HCEC 1CT (cell line): ENCODE results near the gene BIN1.

Source experiments
- DNase-seq: peaks from one replicate; pipeline ENCODE4 v3.0.0-alpha.2; 2017

BIN1 gene

DNA sequence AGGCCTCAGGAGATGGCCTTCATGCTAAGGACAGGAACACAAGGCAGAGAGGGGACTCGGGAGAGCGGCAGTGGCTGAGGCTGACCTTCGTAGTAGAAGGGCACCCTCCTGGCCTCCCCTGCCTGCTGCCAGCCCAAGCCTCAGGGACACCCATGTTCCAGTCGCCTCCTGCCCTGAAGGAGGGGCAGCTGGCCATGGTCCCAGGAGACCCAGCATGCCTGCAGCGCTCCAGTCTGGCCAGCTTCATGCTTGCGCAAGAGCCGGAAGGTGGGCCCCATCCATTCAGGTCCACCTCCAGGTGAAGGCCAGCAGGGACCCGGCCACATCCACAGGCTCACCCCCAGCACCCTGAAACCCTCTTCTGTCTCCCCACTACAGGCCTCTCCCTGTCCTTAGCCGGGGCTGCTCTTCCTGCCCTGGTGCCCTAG, 35.0 kb downstream of the BIN1 start:
- DNase-seq, result no peak

DNA sequence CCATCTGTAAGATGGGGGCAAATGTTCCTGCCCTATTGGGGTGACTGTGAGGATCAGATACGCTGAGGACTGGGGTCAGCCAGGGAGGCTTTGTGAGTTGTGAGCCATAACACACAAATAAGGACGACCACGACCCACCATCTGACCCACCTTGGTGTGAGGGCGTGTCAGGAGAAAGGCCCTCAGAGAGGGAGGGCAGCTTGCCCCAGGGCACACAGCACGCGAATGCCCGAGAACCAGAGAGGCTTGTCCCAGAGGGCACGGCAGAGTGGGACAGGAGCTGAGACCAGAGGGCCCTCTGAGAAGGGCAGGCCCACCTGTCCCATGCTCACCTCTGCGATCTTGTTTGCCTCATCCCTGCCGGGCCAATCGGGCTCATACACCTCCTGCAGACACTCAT, 36.7 kb downstream of the BIN1 start:
- no peak for DNase-seq

DNA sequence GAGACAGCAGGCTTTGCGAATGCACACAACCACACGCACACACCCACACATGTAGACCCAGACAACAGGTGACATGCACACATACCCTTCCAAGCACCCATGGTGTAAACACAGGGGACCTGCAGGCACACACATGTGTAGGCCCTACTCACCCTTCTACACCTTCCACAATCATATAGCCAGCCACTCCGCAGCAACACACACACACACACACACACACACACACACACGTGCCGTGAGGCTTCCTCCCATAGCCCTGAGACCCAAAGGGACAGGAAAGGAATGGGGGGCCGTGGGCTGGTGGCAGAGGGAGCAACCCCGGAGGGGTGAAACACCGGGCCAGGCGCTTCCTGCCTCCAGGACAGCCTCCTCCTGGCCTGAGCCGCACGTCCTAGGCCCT, 37.4 kb downstream of the BIN1 start:
- no peak for DNase-seq

DNA sequence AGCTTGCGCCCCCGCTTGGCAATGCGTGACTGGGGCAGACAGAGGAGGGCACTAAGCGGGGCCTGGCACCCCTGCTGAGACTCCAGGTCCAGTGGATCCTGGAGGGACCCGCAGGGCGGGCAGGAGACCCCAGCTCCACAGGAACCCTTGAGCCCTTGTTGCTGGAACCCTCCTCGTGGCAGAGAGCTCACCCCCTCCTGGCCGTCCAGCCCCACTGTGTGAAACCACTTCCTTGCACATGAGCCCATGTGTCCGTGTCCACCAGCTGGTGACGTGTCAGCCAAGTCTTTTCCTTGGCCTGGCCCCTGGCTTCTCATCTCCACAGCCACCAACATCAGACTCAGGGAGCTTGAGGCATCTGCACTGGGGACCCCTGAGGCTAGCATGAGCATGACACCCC, 38.0 kb downstream of the BIN1 start:
- DNase-seq, result no peak

DNA sequence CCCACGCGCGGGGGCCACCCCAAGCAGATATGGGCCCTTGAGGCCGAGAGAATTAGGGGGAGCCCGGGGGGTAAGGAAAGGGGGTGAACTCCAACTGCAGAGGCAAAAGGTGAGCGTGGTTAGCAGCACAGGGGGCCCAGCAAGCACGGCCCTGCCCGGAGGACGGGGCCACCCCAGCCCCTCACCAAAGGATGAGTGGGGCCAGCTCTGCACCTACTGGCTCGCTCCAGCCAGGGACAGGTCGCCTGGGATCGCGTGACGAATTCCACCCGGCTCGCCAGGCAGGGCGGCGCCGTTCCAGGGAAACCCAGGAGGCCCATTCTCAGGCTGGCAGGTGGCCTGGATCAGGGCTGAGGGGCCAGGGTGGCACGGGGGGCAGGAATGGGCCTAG, 38.6 kb downstream of the BIN1 start:
- DNase-seq, result no peak

DNA sequence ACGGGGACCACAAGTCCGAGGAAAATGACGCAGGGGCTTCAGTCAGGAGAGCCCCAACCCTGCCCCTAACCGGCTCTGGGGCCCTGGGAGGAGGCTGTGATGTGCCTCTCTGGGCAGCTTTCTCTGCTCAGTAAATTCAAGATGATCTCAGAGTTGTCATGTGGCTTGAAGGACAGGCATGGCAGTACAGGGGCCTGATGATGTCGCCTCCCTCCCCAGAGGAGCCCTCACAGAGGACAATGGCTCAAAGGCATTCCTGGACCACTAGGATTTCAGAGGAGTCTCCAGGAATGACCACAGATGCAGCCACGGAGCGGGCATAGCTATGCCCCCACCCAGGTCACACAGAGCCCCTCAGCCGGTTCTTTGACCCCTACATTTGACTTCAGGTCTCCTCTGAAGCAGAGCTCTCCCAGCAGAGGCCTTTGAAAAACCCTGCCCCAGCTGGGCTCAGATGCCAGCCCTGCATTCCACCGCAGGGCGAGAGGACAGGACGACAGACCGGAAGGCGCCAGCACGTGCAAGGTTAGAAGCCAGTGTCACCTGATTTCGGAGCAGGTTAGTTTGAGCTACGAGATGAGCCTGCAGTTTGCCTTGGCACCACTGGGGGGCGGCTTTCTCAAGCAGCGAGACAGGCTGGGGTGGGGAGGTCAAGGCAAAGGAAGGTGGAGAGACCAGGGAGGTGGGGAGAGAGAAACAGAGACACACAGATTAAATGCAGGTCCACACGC, 39.2 kb downstream of the BIN1 start:
- peak; percentile 27 for DNase-seq

DNA sequence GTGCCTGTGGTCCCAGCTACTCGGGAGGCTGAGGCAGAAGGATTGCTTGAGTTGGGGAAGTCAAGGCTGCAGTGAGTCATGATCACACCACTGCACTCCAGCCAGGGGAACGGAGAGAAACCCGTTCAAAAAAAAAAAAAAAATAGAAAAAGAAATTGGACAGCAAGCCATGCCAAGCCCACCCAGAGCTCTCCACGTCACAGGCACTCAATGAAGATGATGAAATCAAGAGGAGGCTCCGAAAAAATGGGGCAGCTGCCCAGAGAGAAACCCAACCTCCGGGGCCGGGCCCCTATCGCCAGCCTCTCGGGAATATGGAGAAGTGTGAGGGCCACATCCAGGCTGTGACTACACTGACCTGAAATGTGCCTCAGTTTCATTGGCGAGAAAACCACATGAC, 40.0 kb downstream of the BIN1 start:
- DNase-seq, result peak; percentile 18

DNA sequence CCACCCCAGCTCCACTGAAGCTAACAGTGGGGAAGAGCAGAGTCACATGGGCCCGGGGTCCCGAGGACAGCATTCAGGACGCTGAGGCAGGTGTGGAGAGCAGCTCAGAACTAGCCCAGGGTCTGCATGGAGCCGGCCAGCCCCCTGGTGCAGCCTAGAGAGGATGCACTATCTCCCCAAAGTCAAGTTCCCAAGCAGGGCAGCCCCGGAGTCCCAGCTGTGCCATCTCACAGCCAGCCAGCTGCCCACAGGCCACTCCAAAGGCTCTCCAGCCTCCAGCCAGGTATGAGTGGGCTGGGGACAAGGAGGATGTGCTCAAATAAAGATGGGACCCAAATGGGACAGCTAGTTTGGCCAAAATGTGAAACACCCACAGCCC, 41.0 kb downstream of the BIN1 start:
- no peak for DNase-seq

DNA sequence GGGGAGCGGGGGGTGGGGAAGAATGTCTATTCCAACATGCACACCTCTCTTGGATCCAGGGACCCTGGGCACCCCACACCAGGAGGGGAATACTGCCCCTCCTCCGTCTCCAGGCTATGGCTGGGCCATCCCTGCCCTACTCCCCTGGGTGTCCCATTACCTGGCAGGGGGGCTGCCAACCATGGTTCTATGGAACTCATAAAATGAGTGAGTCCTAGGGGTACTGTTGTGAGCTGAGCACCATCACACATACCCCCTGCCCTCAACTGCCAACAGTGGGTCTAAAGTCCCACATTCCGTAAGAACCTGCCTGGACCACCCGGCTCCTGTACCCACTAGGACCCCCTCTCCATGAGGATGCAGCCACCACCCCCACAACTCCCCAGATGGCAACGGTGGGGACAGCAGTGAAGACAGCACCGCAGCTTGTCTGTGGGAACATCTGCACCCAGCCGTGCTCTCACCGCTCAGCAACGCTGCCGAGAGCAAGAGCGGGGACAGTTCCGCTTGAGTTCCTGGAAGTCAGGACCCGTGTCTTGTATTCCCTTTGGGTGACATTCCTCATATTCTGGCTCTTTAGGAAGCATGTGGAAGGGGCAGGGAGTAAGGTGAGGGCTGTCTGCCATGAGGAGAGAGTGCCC, 41.5 kb downstream of the BIN1 start:
- no peak for DNase-seq

DNA sequence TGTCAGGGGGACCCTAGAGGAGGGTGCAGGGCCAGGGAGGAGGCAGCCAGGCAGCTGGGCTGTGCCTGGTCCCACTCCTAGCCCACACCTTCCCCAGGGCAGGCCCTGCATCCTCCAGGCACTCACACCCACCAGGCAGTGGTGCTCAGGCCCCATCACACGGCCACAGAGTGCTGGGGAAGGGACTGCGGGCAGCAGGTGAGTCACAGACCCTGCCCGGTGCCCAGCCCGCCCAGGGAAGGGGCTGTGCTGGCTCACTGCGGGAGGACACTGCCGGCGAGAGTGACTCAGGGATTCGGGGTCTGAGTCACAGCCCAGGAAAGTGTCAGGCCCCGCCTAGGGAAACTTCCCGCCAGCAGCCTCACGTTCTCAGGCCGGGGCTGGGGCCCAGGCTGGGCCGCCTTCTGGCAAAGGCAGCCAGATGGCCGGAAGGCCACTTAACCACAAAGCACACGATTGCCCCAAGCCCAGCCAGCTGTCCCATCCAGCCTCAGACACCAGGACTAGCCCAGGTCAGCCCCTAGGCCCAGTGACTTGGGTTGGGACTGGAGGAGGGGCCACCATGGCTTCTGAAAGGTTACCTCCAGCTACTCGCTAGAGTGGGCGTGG, 42.2 kb downstream of the BIN1 start:
- DNase-seq, result peak; percentile 94

DNA sequence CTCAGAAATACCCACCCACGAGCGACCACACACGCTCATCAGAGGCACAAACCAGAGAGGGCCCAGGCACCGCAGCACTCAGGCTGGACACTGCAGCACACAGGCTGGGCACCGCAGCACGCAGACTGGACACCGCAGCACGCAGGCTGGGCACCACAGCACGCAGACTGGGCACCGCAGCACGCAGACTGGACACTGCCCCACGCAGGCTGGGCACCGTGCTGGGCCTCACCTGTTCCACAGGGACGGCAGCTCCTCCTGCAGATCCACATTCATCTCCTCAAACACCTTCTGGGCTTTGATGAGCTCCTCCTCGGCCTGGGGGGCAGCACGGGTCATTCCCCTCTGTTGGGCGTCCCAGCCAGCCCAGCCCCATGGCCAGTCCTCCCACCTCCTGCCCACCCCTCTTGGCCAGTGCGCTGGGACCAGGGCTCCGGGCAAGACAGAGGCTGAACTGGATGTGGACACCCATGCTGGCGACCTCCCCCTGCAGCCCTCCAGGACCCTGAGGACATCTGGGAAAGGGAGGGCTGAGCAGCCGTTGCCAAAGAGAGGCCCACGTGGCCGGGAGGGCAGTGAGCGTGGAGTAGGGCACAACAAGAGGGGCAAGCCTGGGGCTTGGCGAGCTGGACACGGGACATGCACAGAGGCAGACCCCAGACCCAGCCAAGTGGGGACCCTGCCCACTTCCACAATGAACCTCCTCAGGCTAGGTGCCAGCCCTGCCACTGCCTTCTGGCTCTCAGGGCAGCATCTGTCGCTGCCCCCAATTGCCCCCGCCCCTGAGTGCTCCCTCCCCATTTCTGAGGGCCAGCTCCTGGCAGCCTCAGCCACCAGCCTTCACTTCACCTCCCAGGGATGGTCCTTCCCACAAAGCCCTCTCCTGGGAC, 43.0 kb downstream of the BIN1 start:
- no peak for DNase-seq

DNA sequence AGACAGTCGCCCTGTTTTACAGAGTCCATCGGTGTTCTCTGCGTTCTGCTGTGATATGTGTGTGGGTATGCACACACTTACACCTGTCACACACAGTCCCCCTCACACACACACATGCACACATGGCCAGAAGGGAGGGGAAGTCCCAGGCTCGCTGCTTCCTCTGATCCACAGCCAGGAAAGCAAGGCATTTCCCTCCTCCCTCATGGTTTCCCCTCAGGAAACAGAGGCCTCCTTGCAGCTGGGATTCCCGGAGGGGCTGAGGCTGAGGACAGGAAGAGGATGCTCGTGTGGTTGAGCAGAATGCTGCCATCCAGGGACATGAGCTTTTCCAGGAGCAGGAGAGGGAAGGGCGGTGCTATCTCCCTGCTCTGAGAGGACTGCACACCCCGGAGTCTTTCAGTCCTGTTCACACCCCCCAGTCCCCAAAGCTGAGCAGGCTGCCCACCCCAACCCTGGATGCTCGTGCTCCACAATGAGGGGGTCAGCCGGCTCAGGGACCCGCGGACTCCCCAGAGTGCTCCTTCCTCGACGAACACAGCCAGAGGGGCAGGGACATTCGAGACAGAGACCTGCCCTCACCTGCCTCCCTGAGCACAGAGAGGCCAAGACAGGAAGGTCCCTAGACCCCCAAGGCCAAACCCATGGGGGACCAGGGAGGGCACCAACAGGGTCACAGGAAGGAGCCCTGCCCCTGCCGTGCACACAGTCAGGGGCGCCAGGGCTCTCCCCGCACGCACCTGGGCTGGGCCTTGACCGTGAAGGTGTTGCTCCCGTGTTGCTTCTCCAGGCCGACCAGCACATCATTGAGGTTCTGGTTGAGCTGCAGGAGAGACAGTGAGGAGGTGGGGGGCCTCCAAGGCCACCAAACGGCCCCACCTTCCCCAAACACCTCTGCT, 45.3 kb downstream of the BIN1 start:
- no peak for DNase-seq

DNA sequence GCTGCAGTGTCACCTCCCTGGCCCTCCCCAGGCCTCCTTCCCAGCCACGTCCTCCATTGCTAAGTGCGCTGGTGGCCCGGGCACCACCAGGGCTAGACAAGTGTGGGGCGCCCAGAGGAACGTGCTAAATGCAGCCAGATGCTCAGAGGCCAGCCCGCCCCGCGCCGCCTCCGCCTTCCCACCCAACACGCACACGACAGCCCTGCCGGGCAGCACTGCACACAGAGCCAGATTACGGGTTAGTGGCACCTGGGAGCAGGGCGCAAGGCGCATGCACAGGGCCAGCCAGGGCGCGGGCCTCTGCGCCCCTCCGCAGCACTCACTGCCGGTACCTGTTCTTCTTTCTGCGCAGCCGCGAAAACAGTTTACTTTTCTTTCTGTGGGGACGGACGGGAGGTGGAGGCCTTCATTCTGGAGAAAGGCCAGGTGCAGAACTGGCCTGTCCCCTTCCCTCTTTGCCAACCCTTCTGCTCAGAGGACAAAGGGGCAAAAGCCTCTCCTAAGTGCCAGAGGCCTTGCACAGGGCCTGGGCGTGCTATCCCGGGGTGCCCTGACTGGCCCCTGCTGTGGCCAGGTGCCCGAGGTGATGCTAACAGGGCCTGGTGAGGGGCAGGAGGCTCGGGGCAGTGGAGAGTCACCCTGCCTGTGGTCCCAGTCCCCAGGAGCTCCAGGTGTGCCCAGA, 46.5 kb downstream of the BIN1 start:
- DNase-seq, result no peak

DNA sequence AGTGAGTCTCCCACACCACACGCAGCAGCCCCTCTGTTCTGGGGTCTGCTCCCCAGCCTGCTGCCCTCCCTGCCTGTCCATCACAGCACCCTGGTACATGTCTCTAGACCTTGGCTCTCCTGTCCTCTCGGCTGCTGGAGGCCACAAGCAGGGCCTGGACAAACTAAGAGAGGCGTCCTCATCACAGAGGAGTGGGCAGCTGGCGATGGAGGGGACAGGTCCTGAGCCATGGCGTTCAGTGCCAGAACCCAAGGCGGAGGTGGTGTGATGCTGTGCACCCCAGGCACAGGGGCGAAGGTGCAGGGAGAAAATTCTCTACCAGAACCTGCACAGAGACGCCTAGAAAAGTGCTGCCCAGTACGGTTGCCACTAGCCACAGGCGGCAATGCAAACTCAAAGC, 47.4 kb downstream of the BIN1 start:
- no peak for DNase-seq

DNA sequence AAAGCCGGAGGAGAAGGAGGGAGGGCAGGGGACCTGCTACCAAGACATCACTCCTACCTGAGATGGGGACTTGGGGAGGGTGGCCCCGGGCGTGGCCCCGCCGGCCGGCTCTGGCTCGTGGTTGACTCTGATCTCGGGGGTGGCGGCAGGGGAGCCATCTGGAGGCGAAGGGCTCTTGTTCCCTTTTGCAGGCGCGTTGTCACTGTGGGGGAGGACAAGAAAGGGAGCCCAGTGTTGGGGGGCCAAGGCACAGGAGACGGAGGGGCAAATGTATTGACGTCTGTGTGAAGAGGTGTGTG, 48.1 kb downstream of the BIN1 start:
- DNase-seq, result no peak

DNA sequence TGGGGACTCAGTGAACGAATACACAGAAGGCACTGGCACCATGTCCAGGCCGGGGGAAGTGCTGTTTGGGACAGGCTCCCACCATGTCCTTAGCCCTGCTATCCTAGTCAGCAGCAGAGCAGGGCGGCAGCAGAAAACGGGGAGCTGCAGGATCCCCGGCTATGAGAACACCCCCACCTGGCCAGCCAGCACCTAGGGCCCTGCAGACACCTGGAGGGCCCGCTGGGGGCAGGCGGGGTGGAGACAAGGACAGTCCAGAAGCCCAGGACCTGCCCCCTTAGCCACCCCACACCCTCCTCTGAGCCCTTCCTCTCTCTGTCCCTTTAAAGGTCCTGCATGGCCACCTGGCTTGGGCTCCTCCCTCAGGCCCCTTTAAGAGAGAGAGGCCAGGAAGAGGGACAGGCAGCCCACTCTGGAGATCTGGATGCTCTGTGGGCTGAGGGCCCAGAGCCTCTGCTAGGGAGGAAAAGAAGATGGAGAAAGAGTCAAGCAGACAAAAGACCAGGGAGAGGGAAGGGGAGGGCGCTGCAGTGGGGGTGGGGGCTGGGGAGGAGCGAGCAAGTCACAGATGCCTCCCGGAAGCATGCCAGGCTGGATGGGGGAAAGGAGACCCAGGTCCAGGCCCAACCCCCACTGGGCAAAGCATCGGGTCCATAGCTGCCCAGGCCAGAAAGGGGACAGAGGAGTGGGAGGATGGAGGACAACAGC, 48.6 kb downstream of the BIN1 start:
- no peak for DNase-seq

DNA sequence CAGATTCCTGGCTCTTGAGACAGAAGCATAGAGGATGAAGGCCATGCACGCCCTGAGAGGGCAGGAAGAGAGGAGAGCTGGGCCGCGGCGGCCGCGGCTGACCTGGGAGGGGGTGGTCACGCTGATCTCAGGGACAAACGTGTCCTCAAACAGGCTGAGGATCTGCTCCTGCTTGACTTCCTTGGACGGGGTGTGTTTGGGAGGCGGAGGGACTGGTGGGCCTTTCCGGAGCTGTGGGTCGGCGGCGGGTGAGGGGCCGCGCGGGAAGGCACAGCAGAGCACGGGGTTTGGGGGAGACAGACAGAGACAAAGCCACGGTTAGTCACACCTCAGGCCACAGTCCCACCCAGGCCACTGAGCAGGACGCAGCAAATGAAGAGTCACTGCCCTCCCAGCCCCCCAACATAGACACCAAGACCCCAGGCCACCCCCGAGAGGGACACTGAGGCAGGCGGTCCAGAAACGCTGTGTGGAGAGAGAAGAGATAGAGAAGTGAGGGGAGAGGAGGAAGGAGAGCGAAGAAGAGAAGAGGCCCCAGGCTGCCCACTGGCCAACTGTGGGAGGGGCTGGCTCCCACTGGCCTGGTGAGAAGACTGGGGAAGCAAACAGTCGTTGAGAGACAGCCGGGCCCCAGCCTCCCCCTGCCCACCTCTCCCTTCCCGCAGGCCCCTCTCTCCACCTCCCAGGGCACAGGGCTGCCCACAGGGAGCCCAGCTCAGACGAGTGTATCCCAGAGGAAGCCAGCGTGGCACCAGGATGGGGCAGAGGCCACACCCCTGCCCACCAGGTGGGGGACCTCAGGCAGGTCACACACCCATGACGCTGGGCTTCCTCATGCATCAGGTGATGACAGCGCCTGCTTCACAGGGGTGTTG, 49.3 kb downstream of the BIN1 start:
- DNase-seq, result no peak

DNA sequence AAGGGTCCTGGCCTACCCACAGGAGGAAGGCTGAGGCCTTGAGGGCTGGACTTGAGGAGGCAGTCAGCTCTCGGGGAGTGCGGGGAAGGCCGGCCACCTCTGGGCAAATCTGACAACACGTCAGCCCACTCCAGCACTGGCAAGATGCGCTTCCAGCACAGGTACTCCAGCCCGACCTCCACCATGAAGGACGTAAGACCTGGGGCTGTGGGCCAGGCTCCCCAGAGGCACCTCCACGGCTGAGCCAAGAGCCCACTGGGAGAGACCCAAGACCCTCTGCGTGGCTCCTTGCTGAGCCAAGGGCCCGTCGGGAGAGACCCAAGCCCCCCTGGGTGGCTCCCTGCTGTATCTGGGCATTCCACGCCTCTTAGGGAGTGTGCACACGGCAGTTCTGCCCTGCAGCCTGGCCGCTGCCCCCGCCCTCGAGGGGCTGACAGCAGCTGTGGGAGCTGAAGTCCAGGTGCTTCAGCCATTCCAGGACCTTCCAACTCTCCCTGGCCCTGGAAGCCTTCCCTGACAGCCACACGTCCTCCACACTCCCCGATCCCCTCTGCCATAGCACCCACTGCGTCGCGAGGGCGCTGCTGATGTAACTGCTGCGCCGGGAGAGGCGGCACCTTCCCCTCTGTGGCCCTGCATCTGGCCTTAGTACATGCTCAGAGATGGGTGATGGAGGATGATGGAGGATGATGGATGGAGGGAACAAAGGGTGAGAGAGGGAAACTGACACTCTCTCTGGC, 50.2 kb downstream of the BIN1 start:
- no peak for DNase-seq

DNA sequence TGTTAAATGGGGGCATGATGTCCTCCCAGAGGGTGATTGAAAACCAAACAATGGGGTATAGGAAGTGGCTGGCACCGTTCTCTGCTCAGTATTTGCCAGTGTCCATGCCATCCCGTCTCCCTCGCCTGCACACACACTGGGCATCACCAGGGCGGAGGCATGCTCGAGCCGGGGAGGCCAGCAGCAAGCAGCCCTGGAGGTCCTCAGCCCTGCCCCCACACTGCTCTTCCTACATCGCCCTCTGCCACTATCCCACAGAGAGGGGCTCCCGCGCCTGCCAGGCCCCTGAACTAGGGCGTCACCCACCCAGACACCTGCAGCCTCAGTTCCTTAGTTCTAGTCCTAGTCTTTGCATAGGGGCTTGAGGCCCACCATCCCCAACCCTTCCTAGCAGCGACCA, 50.9 kb downstream of the BIN1 start:
- DNase-seq, result no peak

DNA sequence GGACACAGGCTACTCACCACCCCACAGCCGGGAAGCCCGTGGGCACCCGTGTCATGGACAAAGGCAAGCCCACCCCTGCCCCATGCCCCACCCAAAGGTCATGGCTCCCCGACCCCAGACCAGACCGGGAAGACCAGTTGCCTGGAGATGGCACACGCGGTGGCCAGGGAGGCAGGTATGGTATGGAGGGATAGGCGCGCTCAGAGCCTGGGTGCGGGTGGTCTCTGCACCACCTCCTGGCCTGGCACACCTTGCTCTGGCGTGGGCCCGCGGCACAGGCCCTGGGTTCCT, 51.2 kb downstream of the BIN1 start:
- DNase-seq, result no peak
